Hepatocyte (in vitro differentiated cells): ENCODE results near the gene PPIA.

Experiments
- CTCF ChIP-seq: fragments of 200-600 bp; sonication (generic); IDR thresholded peaks from 2 replicates; pipeline ENCODE4 v1.5.1; 2016; ENCODE audit warnings: antibody characterized with exemption, mild to moderate bottlenecking; ENCODE audit not compliant: poor library complexity
- EZH2 ChIP-seq: fragments of 200-600 bp; sonication (generic); IDR thresholded peaks from 2 replicates; pipeline ENCODE4 v1.6.1; 2016; ENCODE audit warnings: antibody characterized with exemption, mild to moderate bottlenecking, borderline replicate concordance
- EZH2phosphoT487 ChIP-seq: fragments of 200-600 bp; sonication (generic); IDR thresholded peaks from one replicate; pipeline ENCODE4 v1.6.1; 2018; ENCODE audit warnings: antibody characterized with exemption, mild to moderate bottlenecking, low read depth, moderate library complexity; ENCODE audit not compliant: unreplicated experiment, severe bottlenecking

GRCh38 chr7:44846816-44847508 is 50.5 kb downstream of the PPIA start:
- TF ChIP-seq CTCF (no peak), EZH2 (no peak), EZH2phosphoT487 (no peak)
